NB4 (cell line): ENCODE data around the gene STON2.

Experiments used
- DNase-seq: peaks from one replicate; pipeline ENCODE4 v3.0.0; 2010; ENCODE audit warnings: low read depth
- H3K4me3 ChIP-seq: one replicate; pipeline ENCODE4 v1.5.1; 2011; ENCODE audit warnings: mild to moderate bottlenecking, low read depth, low read length, moderate library complexity
- CTCF ChIP-seq: IDR thresholded peaks from one replicate; pipeline ENCODE4 v1.5.1; 2012; ENCODE audit warnings: low read depth, low read length
- MAX ChIP-seq: IDR thresholded peaks from 2 replicates; pipeline ENCODE4 v1.6.1; 2011; ENCODE audit warnings: low read depth, low read length
- MYC ChIP-seq: IDR thresholded peaks from 2 replicates; pipeline ENCODE4 v1.6.1; 2011; ENCODE audit warnings: low read depth, low read length
- POLR2A ChIP-seq: IDR thresholded peaks from 2 replicates; pipeline ENCODE4 v1.6.1; 2011; ENCODE audit warnings: mild to moderate bottlenecking; ENCODE audit not compliant: insufficient read length; ENCODE audit errors: extremely low read depth

The STON2 gene

GRCh38 chr14:81392052-81392451, 8.1 kb downstream of the STON2 start:
- DNase-seq = no peak
- TF ChIP-seq CTCF (no peak), MYC (no peak), POLR2A (no peak), MAX (no peak)
- H3K4me3 ChIP-seq = no peak overlapping the region

- DNase-seq = no peak
Measured at GRCh38 chr14:81390696-81391095, 9.4 kb downstream of the STON2 start.

GRCh38 chr14:81388336-81388735, 11.8 kb downstream of the STON2 start:
- no peak overlapping the region for H3K4me3 ChIP-seq
- TF ChIP-seq CTCF = no peak
- TF ChIP-seq MYC = no peak
- TF ChIP-seq POLR2A = no peak
- TF ChIP-seq MAX = no peak
- DNase-seq = no peak

More at GRCh38 chr14:81390696-81391095, 9.4 kb downstream of the STON2 start:
- TF ChIP-seq MAX (no peak), MYC (no peak), POLR2A (no peak), CTCF (no peak)
- no peak overlapping the region for H3K4me3 ChIP-seq

- TF ChIP-seq CTCF (no peak), MAX (no peak), POLR2A (no peak), MYC (no peak)
- DNase-seq = no peak
- H3K4me3 ChIP-seq = no peak overlapping the region
Measured at GRCh38 chr14:81386290-81386745, 13.8 kb downstream of the STON2 start.

- H3K4me3 ChIP-seq = no peak overlapping the region
- DNase-seq = no peak
- no peak for TF ChIP-seq CTCF
- TF ChIP-seq MAX = no peak
- TF ChIP-seq MYC = no peak
Measured at GRCh38 chr14:81385886-81386285, 14.2 kb downstream of the STON2 start.

GRCh38 chr14:81385419-81385818, 14.7 kb downstream of the STON2 start:
- TF ChIP-seq CTCF (no peak), MAX (no peak), MYC (no peak), POLR2A (no peak)
- H3K4me3 ChIP-seq = no peak overlapping the region
- no peak for DNase-seq
